Fibroblast of gingiva (primary cell): ENCODE measurements around the gene TRIM5.
A peak's percentile ranks its signal among the peaks of the same experiment; 100 is the strongest.
"Not testable (repeated sequence)": the region's sequence is repeated elsewhere in the genome, so short reads cannot be mapped to it uniquely, and the experiment has no call there.

Source experiments
- DNase-seq: peaks from one replicate; pipeline ENCODE4 v3.0.0-alpha.2; 2011; ENCODE audit warnings: low read depth

TRIM5 gene

GRCh38 chr11:5689551-5689983, 4.7 kb upstream of the TRIM5 start, which contains the start of gene TRIM22:
Gene TRIM22, plus strand, starts transcription at chr11:5689790. Its CDS starts 6,443 bp downstream, at chr11:5696233.
- peak; percentile 67 for DNase-seq

- DNase-seq, result no peak
Measured at GRCh38 chr11:5688482-5688881, 3.6 kb upstream of the TRIM5 start.

DNA sequence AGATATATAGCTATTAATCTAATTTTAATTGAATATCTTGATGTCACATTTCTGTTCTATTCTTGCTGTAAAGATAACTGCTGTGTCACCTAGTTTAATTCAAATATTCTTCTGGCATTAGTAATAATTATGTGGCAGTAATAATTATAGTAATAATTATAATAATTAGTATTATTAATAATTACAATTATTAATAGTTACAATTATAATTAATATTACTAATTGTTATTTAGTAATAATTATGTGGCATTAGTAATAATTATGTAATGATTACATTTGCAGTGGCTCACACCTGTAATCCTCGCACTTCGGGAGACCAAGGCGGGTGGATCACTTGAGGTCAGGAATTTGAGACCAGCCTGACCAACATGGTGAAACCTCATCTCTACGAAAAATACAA, 1.6 kb upstream of the TRIM5 start:
- no peak for DNase-seq

DNA sequence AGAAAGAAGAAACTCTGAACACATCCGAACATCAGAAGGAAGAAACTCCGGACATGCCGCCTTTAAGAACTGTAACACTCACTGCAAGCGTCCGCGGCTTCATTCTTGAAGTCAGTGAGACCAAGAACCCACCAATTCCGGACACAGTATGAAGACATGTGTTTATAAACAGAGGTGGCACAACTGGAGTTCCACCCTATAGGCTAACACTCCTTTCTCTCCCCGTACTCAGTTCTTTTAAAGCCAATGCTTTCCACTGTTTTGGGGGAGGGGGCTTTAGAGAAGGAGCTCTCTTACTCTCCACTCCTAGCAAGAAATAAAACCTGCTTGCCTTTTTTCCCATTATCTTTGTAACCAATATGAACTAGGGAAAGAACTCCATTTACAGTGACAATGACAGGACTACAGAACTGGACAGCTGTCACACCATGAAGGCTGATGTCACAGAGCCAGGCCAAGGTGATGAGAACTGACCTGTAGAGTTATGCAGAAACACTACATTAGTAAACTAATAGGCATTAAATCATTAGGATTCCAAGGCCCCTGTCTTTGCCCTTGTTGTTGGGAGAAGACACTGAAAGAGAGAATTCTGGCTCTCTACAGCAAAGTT, 733 bp downstream of the TRIM5 start:
- no peak for DNase-seq

- not testable (repeated sequence) for DNase-seq
Measured at GRCh38 chr11:5683620-5684019, 1.3 kb downstream of the TRIM5 start.

GRCh38 chr11:5682890-5683441, 1.9 kb downstream of the TRIM5 start:
- DNase-seq, result not testable (repeated sequence)

GRCh38 chr11:5679811-5680210, 5.1 kb downstream of the TRIM5 start:
- peak; percentile 40 for DNase-seq

DNA sequence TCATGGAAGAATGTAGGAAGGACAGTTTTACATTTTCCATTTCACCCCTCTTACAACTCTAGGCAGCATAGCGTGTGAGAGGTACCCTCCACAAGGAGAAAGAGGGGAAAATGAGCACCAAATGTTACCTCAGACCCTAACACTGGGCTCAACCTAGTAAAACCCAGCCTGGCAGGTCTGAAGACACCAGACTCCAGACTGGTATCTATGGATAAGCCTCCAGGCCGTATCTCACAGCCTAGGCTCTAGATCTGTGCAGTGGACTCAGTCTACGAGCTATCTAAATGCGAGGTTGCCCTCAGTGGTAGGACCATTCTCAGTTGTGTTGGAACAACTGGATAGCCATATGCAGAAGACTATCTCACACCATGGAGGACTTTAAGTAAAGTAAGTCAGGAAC, 10.5 kb downstream of the TRIM5 start:
- no peak for DNase-seq

GRCh38 chr11:5671831-5672230, 13.0 kb downstream of the TRIM5 start:
- no peak for DNase-seq

DNA sequence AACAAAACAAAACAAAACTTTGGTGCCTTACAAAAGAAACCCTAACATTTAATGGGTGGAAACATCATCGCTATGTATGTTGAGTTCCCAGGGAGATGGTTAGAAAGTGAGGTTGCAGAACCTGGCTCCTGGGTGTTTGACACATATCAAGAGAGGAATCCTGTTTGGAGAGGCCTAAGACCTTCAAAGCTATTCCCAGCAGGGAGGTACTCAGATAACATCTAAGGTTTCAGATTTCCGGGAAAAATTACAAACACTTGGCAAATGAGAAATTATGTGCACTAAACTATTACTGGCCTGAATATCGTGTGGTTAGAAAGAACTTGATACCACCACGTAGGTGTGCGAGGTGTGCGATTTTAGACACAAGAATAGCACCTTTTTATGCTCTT, 18.5 kb downstream of the TRIM5 start:
- DNase-seq, result peak; percentile 6

- no peak for DNase-seq
Measured at GRCh38 chr11:5665746-5666401, 19.0 kb downstream of the TRIM5 start.

DNA sequence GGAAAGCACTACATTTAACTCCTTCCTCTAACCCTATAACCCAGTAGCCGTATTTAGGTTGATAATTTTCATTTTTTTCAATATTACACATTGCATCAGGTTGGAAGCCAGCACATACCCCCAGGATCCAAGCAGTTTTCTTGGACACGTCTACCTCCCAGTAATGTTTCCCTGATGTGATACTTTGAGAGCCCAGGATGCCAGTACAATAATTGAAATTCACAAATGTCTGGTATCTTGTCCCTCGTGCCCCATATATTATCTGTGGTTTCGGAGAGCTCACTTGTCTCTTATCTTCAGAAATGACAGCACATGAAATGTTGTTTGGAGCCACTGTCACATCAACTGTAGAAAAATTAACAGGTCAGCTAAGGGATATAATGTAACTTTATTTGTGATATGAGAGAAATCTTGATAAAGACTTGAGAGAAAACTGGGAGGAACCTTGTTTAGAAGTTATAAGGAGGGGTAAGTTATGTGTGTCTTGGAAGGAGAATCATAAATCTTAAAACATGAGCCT, 19.8 kb downstream of the TRIM5 start:
- no peak for DNase-seq

DNA sequence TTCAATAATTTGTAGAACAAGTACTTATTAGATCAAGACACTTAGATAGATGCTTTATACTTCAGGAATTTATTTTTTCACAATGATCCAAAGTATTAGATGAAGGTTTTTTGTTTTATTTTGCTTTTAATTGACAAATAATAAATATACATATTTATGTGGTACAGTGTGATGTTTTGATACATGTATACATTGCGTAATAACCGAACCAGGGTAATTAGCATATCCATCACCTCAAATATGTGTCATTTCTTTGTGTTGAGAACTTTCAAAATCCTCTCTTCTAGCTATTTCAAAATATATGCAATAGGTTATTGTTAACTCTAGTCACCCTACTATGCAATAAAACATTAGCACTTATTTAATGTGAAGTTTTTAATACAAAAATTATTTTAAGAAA, 21.4 kb downstream of the TRIM5 start:
- no peak for DNase-seq

DNA sequence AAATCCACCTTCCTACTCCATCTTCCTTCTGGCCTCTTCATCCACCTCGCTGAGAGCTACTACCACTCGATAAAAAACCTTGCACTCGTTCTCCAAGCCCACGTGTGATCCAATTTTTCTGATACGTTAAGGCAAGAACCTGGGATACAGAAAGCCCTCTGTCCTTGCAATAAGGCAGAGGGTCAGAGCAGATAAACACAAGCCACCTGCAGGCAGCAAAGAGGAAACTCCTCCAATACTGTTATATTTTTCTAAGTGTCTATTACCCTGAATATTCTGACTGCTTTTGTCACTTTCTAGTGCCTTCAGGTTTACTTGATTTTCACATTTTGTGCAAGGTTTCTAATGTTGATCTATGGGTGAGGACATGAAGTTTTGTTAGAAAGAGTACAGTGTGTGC, 26.6 kb downstream of the TRIM5 start:
- no peak for DNase-seq

DNA sequence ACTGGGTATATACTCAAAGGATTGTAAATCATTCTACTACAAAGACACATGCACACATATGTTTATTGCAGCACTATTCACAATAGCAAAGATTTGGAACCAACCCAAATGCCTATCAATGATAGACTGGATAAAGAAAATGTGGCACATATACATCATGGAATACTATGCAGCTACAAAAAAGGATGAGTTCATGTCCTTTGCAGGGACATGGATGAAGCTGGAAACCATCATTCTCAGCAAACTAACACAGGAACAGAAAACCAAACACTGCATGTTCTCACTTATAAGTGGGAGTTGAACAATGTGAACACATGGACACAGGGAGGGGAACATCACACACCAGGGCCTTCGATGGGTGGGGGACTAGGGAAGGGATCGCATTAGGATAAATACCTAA, 27.9 kb downstream of the TRIM5 start:
- not testable (repeated sequence) for DNase-seq

DNA sequence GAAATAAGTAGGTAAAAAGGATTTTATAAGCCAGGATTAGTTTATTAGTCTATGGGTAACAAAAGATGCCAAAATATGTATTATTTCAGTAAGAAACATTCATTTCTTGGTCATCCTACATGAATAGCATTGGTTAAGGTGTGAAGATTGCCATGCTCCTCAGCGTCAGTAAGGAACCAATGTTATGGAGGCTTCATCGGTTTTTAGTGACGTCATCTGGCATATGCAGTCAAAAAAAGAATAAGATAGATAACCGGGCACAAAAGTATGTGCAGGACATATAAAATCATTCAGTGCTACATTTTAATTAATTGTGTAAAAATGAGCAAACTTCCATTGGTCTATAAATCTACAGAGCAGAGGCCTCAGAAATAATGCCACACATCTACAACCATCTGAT, 29.4 kb downstream of the TRIM5 start:
- DNase-seq, result no peak

DNA sequence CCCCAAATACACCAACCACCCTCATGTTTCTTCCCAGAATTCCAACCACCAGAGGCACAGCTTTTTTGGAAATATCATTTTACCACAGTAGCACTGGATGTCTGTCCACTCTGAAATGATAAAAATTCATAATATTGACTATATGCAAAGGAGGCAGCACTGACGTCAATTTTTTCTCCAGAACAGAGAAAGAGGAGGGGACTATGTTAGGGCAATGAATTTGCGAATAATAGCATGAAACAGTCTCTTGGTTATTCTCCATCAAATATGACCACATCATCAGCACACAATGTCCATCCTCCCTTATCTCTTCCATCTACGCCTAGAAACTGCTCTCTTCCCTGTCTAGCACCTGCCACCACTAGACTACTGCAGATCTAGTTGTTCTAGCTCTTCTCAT, 38.7 kb downstream of the TRIM5 start:
- DNase-seq, result no peak

- DNase-seq, result no peak
Measured at GRCh38 chr11:5643585-5643984, 41.3 kb downstream of the TRIM5 start.

DNA sequence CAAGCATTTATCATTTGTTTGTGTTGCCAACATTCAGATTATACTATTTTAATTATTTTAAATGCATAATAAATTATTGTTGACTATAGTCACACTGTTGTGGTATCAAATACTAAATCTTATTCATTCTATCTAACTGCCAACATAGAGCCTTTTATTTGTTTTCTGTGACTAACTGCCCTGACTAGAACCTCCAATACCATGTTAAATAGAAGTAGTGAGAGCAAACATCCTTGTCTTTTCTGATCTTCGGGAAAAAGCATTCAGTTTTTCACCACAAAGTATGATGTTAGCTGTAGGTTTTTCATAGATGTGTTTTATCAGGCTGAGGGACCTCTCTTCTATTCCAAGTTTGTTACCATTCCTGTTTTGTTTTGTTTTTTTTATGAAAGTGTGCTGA, 44.9 kb downstream of the TRIM5 start:
- no peak for DNase-seq

DNA sequence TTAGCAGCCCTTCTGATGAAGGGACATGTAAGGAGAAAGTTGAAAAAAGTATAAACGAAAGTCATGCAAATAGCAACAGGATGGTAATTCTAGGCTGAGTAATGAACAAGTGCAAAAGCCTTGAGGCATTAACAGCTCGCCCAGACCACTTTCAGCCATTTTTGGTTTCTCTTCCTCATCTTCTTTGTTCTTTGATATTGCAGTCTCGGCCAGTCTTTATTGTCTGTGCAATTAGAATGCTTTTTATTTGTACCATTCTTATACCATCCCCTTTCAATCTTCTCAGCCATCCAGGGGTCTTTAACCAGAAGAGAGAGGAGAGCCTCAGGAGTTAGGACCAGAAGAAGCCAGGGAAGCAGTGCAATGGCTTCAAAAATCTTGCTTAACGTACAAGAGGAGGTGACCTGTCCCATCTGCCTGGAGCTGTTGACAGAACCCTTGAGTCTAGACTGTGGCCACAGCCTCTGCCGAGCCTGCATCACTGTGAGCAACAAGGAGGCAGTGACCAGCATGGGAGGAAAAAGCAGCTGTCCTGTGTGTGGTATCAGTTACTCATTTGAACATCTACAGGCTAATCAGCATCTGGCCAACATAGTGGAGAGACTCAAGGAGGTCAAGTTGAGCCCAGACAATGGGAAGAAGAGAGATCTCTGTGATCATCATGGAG, 52.8 kb downstream of the TRIM5 start:
- no peak for DNase-seq

- no peak for DNase-seq
Measured at GRCh38 chr11:5631417-5631816, 53.5 kb downstream of the TRIM5 start.

- DNase-seq, result peak; percentile 30
Measured at GRCh38 chr11:5626196-5626595, 58.7 kb downstream of the TRIM5 start.

- DNase-seq, result no peak
Measured at GRCh38 chr11:5625281-5625680, 59.6 kb downstream of the TRIM5 start.
